T-helper 22 cell (primary cell): ENCODE measurements around the gene METTL6.
"Not testable (repeated sequence)": the region's sequence is repeated elsewhere in the genome, so short reads cannot be mapped to it uniquely, and the experiment has no call there.

Experiments
- DNase-seq: peaks from one replicate; pipeline ENCODE4 v3.0.0-alpha.2; 2020; ENCODE audit warnings: low read depth

The METTL6 gene

GRCh38 chr3:15427182-15427880 is at the start of gene METTL6, which contains the start of gene EAF1:
TSS of gene METTL6 (minus strand) at chr3:15427544. CDS start at chr3:15426511, 1,033 bp downstream.
TSS of gene EAF1 (plus strand) at chr3:15427598. CDS start at chr3:15427780, 182 bp downstream.
- DNase-seq: peak; percentile 75

GRCh38 chr3:15476378-15476777 is 49.0 kb upstream of the METTL6 start:
- no peak for DNase-seq

GRCh38 chr3:15475161-15475560 is 47.8 kb upstream of the METTL6 start:
- no peak for DNase-seq

- no peak for DNase-seq
Observed at GRCh38 chr3:15471861-15472260, 44.5 kb upstream of the METTL6 start.

GRCh38 chr3:15470849-15471248 is 43.5 kb upstream of the METTL6 start:
- no peak for DNase-seq

- DNase-seq: no peak
Observed at GRCh38 chr3:15470261-15470660, 42.9 kb upstream of the METTL6 start.

- no peak for DNase-seq
Observed at GRCh38 chr3:15467227-15468181, 40.2 kb upstream of the METTL6 start.

GRCh38 chr3:15465876-15466585 is 38.7 kb upstream of the METTL6 start:
- no peak for DNase-seq

GRCh38 chr3:15462451-15462850 is 35.1 kb upstream of the METTL6 start:
- DNase-seq: no peak

GRCh38 chr3:15460891-15461531 is 33.7 kb upstream of the METTL6 start:
- no peak for DNase-seq

- no peak for DNase-seq
Observed at GRCh38 chr3:15458212-15458780, 31.0 kb upstream of the METTL6 start.

- DNase-seq: not testable (repeated sequence)
Observed at GRCh38 chr3:15456915-15457314, 29.6 kb upstream of the METTL6 start.

GRCh38 chr3:15456321-15456720 is 29.0 kb upstream of the METTL6 start:
- no peak for DNase-seq

- DNase-seq: no peak
Observed at GRCh38 chr3:15455756-15456155, 28.4 kb upstream of the METTL6 start.

- DNase-seq: no peak
Observed at GRCh38 chr3:15454965-15455364, 27.6 kb upstream of the METTL6 start.

- DNase-seq: no peak
Observed at GRCh38 chr3:15453991-15454625, 26.8 kb upstream of the METTL6 start.

GRCh38 chr3:15453501-15453900 is 26.2 kb upstream of the METTL6 start:
- DNase-seq: no peak

- no peak for DNase-seq
Observed at GRCh38 chr3:15452961-15453360, 25.6 kb upstream of the METTL6 start.

GRCh38 chr3:15452156-15452555 is 24.8 kb upstream of the METTL6 start:
- no peak for DNase-seq

- no peak for DNase-seq
Observed at GRCh38 chr3:15451216-15452113, 24.1 kb upstream of the METTL6 start.
